H1 (cell line): ENCODE data around the gene TPP1. TPM values are rescaled to one million over a fixed set of nuclear protein-coding genes. Genes with fewer than 3 reads are reported as not detected.

ENCODE experiments used
- CTCF ChIA-PET: fragments of 300-600 bp; sonication (Branson Sonifier 250); formaldehyde crosslinking; loops from one replicate; lab custom pipeline; 2021; ENCODE audit not compliant: partially characterized antibody; lab: Charles Lee
- POLR2A ChIA-PET: fragments of 300-600 bp; sonication (Branson Sonifier 250); formaldehyde crosslinking; loops from one replicate; lab custom pipeline; 2021; ENCODE audit warnings: inconsistent platforms; ENCODE audit not compliant: partially characterized antibody; lab: Charles Lee
- DNase-seq, 2 experiments: peaks; one replicate each; pipeline versions ENCODE4 v3.0.0 to v3.0.0-alpha.2; 2010 to 2022; ENCODE audit warnings: low spot score in 2 of 2, low read depth in 1 of 2, mixed read lengths in 1 of 2
- FAIRE-seq: peaks from 2 replicates; lab custom pipeline; 2011; peaks lifted over from hg19 to GRCh38; lab: Jason Lieb, UNC
- H2AFZ ChIP-seq: 2 replicates; pipeline ENCODE4 v1.8.1; 2012; ENCODE audit warnings: low read length, inconsistent platforms
- H2AK5ac ChIP-seq: 2 replicates; pipeline ENCODE4 v1.6.1; 2013; ENCODE audit warnings: low read depth, low read length
- H2BK120ac ChIP-seq: replicated peaks from 2 replicates; pipeline ENCODE3; 2013; ENCODE audit warnings: low read depth, low read length, inconsistent platforms
- H2BK12ac ChIP-seq: 2 replicates; pipeline ENCODE4 v1.6.1; 2013; ENCODE audit warnings: low read depth, low read length
- H2BK15ac ChIP-seq: 2 replicates; pipeline ENCODE4 v1.6.1; 2013; ENCODE audit warnings: low read length
- H2BK20ac ChIP-seq: 2 replicates; pipeline ENCODE4 v1.6.1; 2013; ENCODE audit warnings: low read length
- H2BK5ac ChIP-seq: 2 replicates; pipeline ENCODE4 v1.6.1; 2013; ENCODE audit warnings: low read depth, low read length
- H3K14ac ChIP-seq: 2 replicates; pipeline ENCODE4 v1.6.1; 2013; ENCODE audit warnings: inconsistent platforms; ENCODE audit not compliant: insufficient read length
- H3K18ac ChIP-seq: 2 replicates; pipeline ENCODE4 v1.6.1; 2013; ENCODE audit warnings: low read length; ENCODE audit errors: extremely low read depth
- H3K23ac ChIP-seq: 2 replicates; pipeline ENCODE4 v1.6.1; 2013; ENCODE audit warnings: inconsistent platforms; ENCODE audit not compliant: insufficient read length
- H3K23me2 ChIP-seq: 2 replicates; pipeline ENCODE4 v1.6.1; 2013; ENCODE audit warnings: low read depth, low read length
- H3K27ac ChIP-seq: 2 replicates; pipeline ENCODE4 v1.6.1; 2011; ENCODE audit warnings: low read depth, low read length, inconsistent platforms
- H3K27me3 ChIP-seq, 4 experiments: replicated peaks in 1 of 4; 1 replicate in 1 of 4; 2 replicates in 3 of 4; pipeline versions ENCODE4 v1.6.1 to v1.8.1; 2011 to 2013; ENCODE audit warnings: low read length in 3 of 4, mild to moderate bottlenecking in 3 of 4, inconsistent platforms in 2 of 4, mixed read lengths in 2 of 4, moderate library complexity in 1 of 4; ENCODE audit not compliant: control insufficient read depth in 3 of 4, insufficient read depth in 3 of 4; ENCODE audit errors: extremely low read depth in 1 of 4
- H3K36me3 ChIP-seq, 4 experiments: 2 replicates each; pipeline versions ENCODE4 v1.6.1 to v1.8.1; 2011 to 2013; ENCODE audit warnings: mild to moderate bottlenecking in 4 of 4, low read length in 3 of 4, moderate library complexity in 2 of 4, control low read depth in 1 of 4, inconsistent platforms in 1 of 4; ENCODE audit not compliant: insufficient read depth in 4 of 4, control insufficient read depth in 2 of 4
- H3K4ac ChIP-seq: replicated peaks from 2 replicates; pipeline ENCODE3; 2013; ENCODE audit warnings: low read length, low read depth, mixed read lengths, inconsistent platforms; ENCODE audit not compliant: insufficient read length
- H3K4me1 ChIP-seq, 4 experiments: replicated peaks in 1 of 4; 1 replicate in 1 of 4; 2 replicates in 3 of 4; pipeline versions ENCODE4 v1.6.1 to v1.8.1; 2011 to 2013; ENCODE audit warnings: low read length in 3 of 4, inconsistent platforms in 2 of 4, mixed read lengths in 1 of 4; ENCODE audit not compliant: insufficient read depth in 4 of 4, control insufficient read depth in 3 of 4
- H3K4me2 ChIP-seq, 2 experiments: 2 replicates each; pipeline versions ENCODE4 v1.6.1 to v1.8.1; 2011 to 2013; ENCODE audit warnings: low read depth in 2 of 2, low read length in 2 of 2, control low read depth in 1 of 2, inconsistent platforms in 1 of 2, mild to moderate bottlenecking in 1 of 2; ENCODE audit not compliant: insufficient read depth in 1 of 2
- H3K4me3 ChIP-seq, 4 experiments: fragments of 200-600, 300-600 bp in 1 of 4; sonication (generic), shearing (Covaris generic), sonication (Bioruptor Twin) in 1 of 4; 2 replicates each; pipeline versions ENCODE4 v1.5.1 to v1.8.1; 2011 to 2016; ENCODE audit warnings: low read length in 4 of 4, low read depth in 3 of 4, control low read depth in 2 of 4, inconsistent platforms in 2 of 4, mild to moderate bottlenecking in 2 of 4, mixed read lengths in 1 of 4, moderate library complexity in 1 of 4; ENCODE audit not compliant: insufficient read depth in 2 of 4; ENCODE audit errors: extremely low read depth in 1 of 4
- H3K56ac ChIP-seq: replicated peaks from 2 replicates; pipeline ENCODE3; 2013; ENCODE audit warnings: low read depth, mild to moderate bottlenecking, mixed read lengths, low read length, inconsistent platforms; ENCODE audit not compliant: insufficient read length
- H3K79me1 ChIP-seq: 2 replicates; pipeline ENCODE4 v1.6.1; 2013; ENCODE audit warnings: low read depth, low read length, control low read depth
- H3K79me2 ChIP-seq, 2 experiments: 2 replicates each; pipeline versions ENCODE4 v1.6.1 to v1.8.1; 2012 to 2013; ENCODE audit warnings: low read length in 2 of 2, mild to moderate bottlenecking in 2 of 2, inconsistent platforms in 1 of 2; ENCODE audit not compliant: insufficient read depth in 2 of 2, control insufficient read depth in 1 of 2
- H3K9ac ChIP-seq, 4 experiments: replicated peaks in 1 of 4; 1 replicate in 1 of 4; 2 replicates in 3 of 4; pipeline versions ENCODE4 v1.6.1 to v1.8.1; 2011 to 2013; ENCODE audit warnings: low read depth in 3 of 4, low read length in 3 of 4, control low read depth in 2 of 4, mild to moderate bottlenecking in 2 of 4, moderate library complexity in 2 of 4, inconsistent platforms in 1 of 4; ENCODE audit errors: extremely low read depth in 1 of 4
- H3K9me3 ChIP-seq, 2 experiments: 2 replicates each; pipeline versions ENCODE4 v1.6.1 to v1.8.1; 2012 to 2013; ENCODE audit warnings: mild to moderate bottlenecking in 2 of 2, moderate library complexity in 2 of 2, control low read depth in 1 of 2, inconsistent platforms in 1 of 2, low read depth in 1 of 2, low read length in 1 of 2, mixed read lengths in 1 of 2; ENCODE audit not compliant: insufficient read depth in 2 of 2
- H4K20me1 ChIP-seq, 2 experiments: replicated peaks in 1 of 2; 2 replicates each; pipeline versions ENCODE3 to v1.8.1; 2011 to 2013; ENCODE audit warnings: inconsistent platforms in 2 of 2, low read length in 2 of 2, mild to moderate bottlenecking in 1 of 2; ENCODE audit not compliant: insufficient read depth in 2 of 2, control insufficient read depth in 1 of 2
- H4K5ac ChIP-seq: 2 replicates; pipeline ENCODE4 v1.6.1; 2013; ENCODE audit warnings: low read length, low read depth, mixed read lengths, inconsistent platforms; ENCODE audit not compliant: insufficient read length
- H4K8ac ChIP-seq: 2 replicates; pipeline ENCODE4 v1.8.0; 2013; ENCODE audit warnings: mild to moderate bottlenecking, moderate library complexity, low read length, inconsistent platforms; ENCODE audit not compliant: insufficient read depth; ENCODE audit errors: extremely low read depth
- H4K91ac ChIP-seq: replicated peaks from 2 replicates; pipeline ENCODE3; 2013; ENCODE audit warnings: low read length, mixed read lengths, inconsistent platforms; ENCODE audit not compliant: insufficient read length
- CHD1 ChIP-seq: IDR thresholded peaks from 2 replicates; pipeline ENCODE4 v1.6.1; 2012; ENCODE audit warnings: low read depth, low read length, improper control_type of control experiment
- CTBP2 ChIP-seq: IDR thresholded peaks from 2 replicates; pipeline ENCODE4 v1.7.0; 2011; ENCODE audit warnings: borderline replicate concordance, mild to moderate bottlenecking, moderate library complexity, mixed read lengths, low read length; ENCODE audit not compliant: insufficient read depth, insufficient read length
- NRF1 ChIP-seq: IDR thresholded peaks from 2 replicates; pipeline ENCODE4 v1.6.1; 2011; ENCODE audit warnings: mild to moderate bottlenecking, low read depth, low read length, improper control_type of control experiment
- POLR2A ChIP-seq, 2 experiments: IDR thresholded peaks; 1 replicate in 1 of 2; 2 replicates in 1 of 2; pipeline ENCODE4 v1.6.1; 2011; ENCODE audit warnings: low read depth in 2 of 2, low read length in 2 of 2, mild to moderate bottlenecking in 2 of 2; ENCODE audit errors: control extremely low read depth in 1 of 2
- SIX5 ChIP-seq: IDR thresholded peaks from 2 replicates; pipeline ENCODE4 v1.6.1; 2011; ENCODE audit warnings: mild to moderate bottlenecking, low read depth, low read length
- SRF ChIP-seq: IDR thresholded peaks from 2 replicates; pipeline ENCODE4 v1.6.1; 2011; ENCODE audit warnings: mild to moderate bottlenecking, low read depth, low read length, moderate library complexity
- WGBS, 2 experiments: shearing (Covaris generic) in 1 of 2; methylation state at CpG; one replicate each; pipeline versions ENCODE4 v1.1.6 to v1.1.7; 2013 to 2015; ENCODE audit warnings: low lambda C conversion rate in 2 of 2, mixed read lengths in 2 of 2, inconsistent platforms in 1 of 2, low coverage in 1 of 2, missing lambda C conversion rate in 1 of 2; ENCODE audit not compliant: insufficient replicate concordance in 2 of 2, insufficient coverage in 1 of 2, insufficient read length in 1 of 2; ENCODE audit errors: extremely low coverage in 1 of 2, missing lambda C conversion rate in 1 of 2; 5-methylcytosine and 5-hydroxymethylcytosine counted together
- polyA plus RNA-seq, 7 experiments: library from polyadenylated mRNA; depleted of rRNA in 3 of 7; stranded (reverse) in 5 of 7; unstranded in 2 of 7; fragments of >200 nt in 5 of 7; fragments of 200-250 nt in 2 of 7; gene quantifications; 1 replicate in 5 of 7; 2 replicates in 1 of 7; 4 replicates in 1 of 7; pipeline versions ENCODE4 v1.2.1 to v1.2.3, GENCODE V29; 2011 to 2013; ENCODE audit warnings: missing spikeins in 2 of 7, mixed read lengths in 2 of 7
- total RNA-seq: library from RNA; stranded (reverse); fragmentation: NEBNext Ultra II Directional; extraction: Animal tissue kit (Norgen Biotek cat#: 25700); gene quantifications from 2 replicates; pipeline ENCODE4 v1.2.1, GENCODE V29; 2021
- TF ChIP-seq, protein P1 (sequence below): IDR thresholded peaks from 2 replicates; pipeline ENCODE4 v1.6.1; 2012; ENCODE audit warnings: inconsistent platforms
- TF ChIP-seq, protein P2 (sequence below): IDR thresholded peaks from 2 replicates; pipeline ENCODE4 v1.6.1; 2012; ENCODE audit warnings: inconsistent platforms

TPP1 gene
- total and polyA plus RNA-seq, 2 of the 8 experiments (the other 6 are each of a cell fraction or from before 2014, with no cell fraction given), result 36.1 to 77.5 TPM

GRCh38 chr11:6608726-6609501 lies 10.3 kb downstream of the TPP1 start:
- POLR2A ChIA-PET, result interaction anchor here (0.8 to 4.8 kb wide), 7 partner anchors 10 to 122 kb away, joined by 3 to 31 read pairs (median 3); partner anchors contain the start of genes MRPL17 and TPP1
- TF ChIP-seq, protein P1, sequence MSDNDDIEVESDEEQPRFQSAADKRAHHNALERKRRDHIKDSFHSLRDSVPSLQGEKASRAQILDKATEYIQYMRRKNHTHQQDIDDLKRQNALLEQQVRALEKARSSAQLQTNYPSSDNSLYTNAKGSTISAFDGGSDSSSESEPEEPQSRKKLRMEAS, result no peak
- TF ChIP-seq CHD1 (no peak), NRF1 (no peak), SRF (no peak), POLR2A (IDR thresholded peaks at IDR 0.05; ENCODE audit: control extremely low read depth in 1 of 2, low read depth in 2 of 2, low read length in 2 of 2) (peak in 1 of 2 experiments; percentile 10; a peak in 2 of 3 replicates), SIX5 (no peak), CTBP2 (no peak)
- TF ChIP-seq, protein P2, sequence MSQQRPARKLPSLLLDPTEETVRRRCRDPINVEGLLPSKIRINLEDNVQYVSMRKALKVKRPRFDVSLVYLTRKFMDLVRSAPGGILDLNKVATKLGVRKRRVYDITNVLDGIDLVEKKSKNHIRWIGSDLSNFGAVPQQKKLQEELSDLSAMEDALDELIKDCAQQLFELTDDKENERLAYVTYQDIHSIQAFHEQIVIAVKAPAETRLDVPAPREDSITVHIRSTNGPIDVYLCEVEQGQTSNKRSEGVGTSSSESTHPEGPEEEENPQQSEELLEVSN, result no peak

More at GRCh38 chr11:6608726-6609501, 10.3 kb downstream of the TPP1 start:
- Histone ChIP-seq H3K9me3 (no peaks in the 10 kb centered on the region), H3K4me1 (peaks cover 4 to 25% (median 12%) of the 10 kb centered on the region in 4 experiments), H3K27me3 (no peaks in the 10 kb centered on the region), H4K20me1 (no peaks in the 10 kb centered on the region), H3K14ac (no peak overlapping the region), H2BK20ac (no peak overlapping the region), H4K5ac (no peak overlapping the region), H2BK15ac (no peak overlapping the region), H3K23me2 (peaks cover 17% of the 10 kb centered on the region), H4K8ac (no peak overlapping the region), H3K23ac (no peak overlapping the region), H4K91ac (no peak overlapping the region), H3K4me2 (no peak overlapping the region), H3K27ac (no peak overlapping the region; the same call in 1 of the 2 replicates), H3K56ac (no peak overlapping the region), H3K18ac (no peak overlapping the region), H3K79me2 (peaks cover 0 to 41% of the 10 kb centered on the region in 2 experiments; a peak in 2 of 4 replicates), H2AFZ (no peak overlapping the region), H3K36me3 (peaks cover 17 to 36% (median 31%) of the 10 kb centered on the region in 4 experiments), H3K79me1 (peaks cover 5% of the 10 kb centered on the region; the same call in 1 of the 2 replicates), H3K4ac (no peak overlapping the region), H2AK5ac (no peak overlapping the region), H2BK5ac (no peak overlapping the region), H3K4me3 (no peak overlapping the region), H2BK120ac (no peak overlapping the region), H3K9ac (no peak overlapping the region), H2BK12ac (no peak overlapping the region)
- no peak for FAIRE-seq
- DNase-seq, result no peak
- WGBS, 2 experiments, result 93% methylated on average over 14 of the region's 14 CpGs; no CpG with 5 or more reads in 1 of the 2 experiments
- CTCF ChIA-PET, result interaction anchor here (0.6 to 1.1 kb wide), 2 partner anchors 48 to 78 kb away, joined by 3 read pairs; no protein-coding TSS in a partner anchor
